ENCODE measurements around the gene ERG.

Gene ERG

GRCh38 chr21:38444691-38445090, 53.6 kb downstream of the ERG start:
- DNase-seq, result no peak
- H3K9me3 Mint-ChIP-seq, result no peaks in the 10 kb centered on the region
- H3K4me1 Mint-ChIP-seq (ENCODE audit: low read depth), result no peaks in the 10 kb centered on the region
- no peaks in the 10 kb centered on the region for H3K36me3 Mint-ChIP-seq (ENCODE audit: low read depth)
- no peak overlapping the region for H3K4me3 Mint-ChIP-seq
- peaks cover 3% of the 10 kb centered on the region for H3K27me3 Mint-ChIP-seq
- no peak overlapping the region for H3K27ac Mint-ChIP-seq

GRCh38 chr21:38443110-38443509, 55.2 kb downstream of the ERG start:
- Mint-ChIP-seq H3K27ac (no peak overlapping the region), H3K9me3 (no peaks in the 10 kb centered on the region), H3K4me1 (ENCODE audit: low read depth) (no peaks in the 10 kb centered on the region), H3K27me3 (peaks cover 3% of the 10 kb centered on the region), H3K4me3 (no peak overlapping the region), H3K36me3 (ENCODE audit: low read depth) (no peaks in the 10 kb centered on the region)
- no peak for DNase-seq

GRCh38 chr21:38441153-38441552, 57.1 kb downstream of the ERG start:
- Mint-ChIP-seq H3K4me1 (ENCODE audit: low read depth) (no peaks in the 10 kb centered on the region), H3K9me3 (no peaks in the 10 kb centered on the region), H3K4me3 (no peak overlapping the region), H3K27ac (no peak overlapping the region), H3K27me3 (peaks cover 3% of the 10 kb centered on the region), H3K36me3 (ENCODE audit: low read depth) (no peaks in the 10 kb centered on the region)
- DNase-seq, result no peak

GRCh38 chr21:38440746-38441145, 57.5 kb downstream of the ERG start:
- DNase-seq, result no peak
- Mint-ChIP-seq H3K27ac (no peak overlapping the region), H3K27me3 (peaks cover 3% of the 10 kb centered on the region), H3K4me3 (no peak overlapping the region), H3K36me3 (ENCODE audit: low read depth) (no peaks in the 10 kb centered on the region), H3K4me1 (ENCODE audit: low read depth) (no peaks in the 10 kb centered on the region), H3K9me3 (no peaks in the 10 kb centered on the region)

- Mint-ChIP-seq H3K36me3 (ENCODE audit: low read depth) (no peaks in the 10 kb centered on the region), H3K27me3 (peaks cover 3% of the 10 kb centered on the region), H3K27ac (no peak overlapping the region), H3K9me3 (no peaks in the 10 kb centered on the region), H3K4me1 (ENCODE audit: low read depth) (no peaks in the 10 kb centered on the region), H3K4me3 (no peak overlapping the region)
- DNase-seq, result no peak
These were observed 58.3 kb downstream of the ERG start for GRCh38 chr21:38439957-38440356.

- Mint-ChIP-seq H3K36me3 (ENCODE audit: low read depth) (no peaks in the 10 kb centered on the region), H3K9me3 (no peaks in the 10 kb centered on the region), H3K27me3 (peaks cover 3% of the 10 kb centered on the region), H3K4me1 (ENCODE audit: low read depth) (no peaks in the 10 kb centered on the region), H3K4me3 (no peak overlapping the region), H3K27ac (no peak overlapping the region)
- DNase-seq, result no peak
These were observed 58.9 kb downstream of the ERG start for GRCh38 chr21:38439426-38439825.

GRCh38 chr21:38438462-38438893, 59.8 kb downstream of the ERG start:
- no peak for DNase-seq
- no peaks in the 10 kb centered on the region for H3K4me1 Mint-ChIP-seq (ENCODE audit: low read depth)
- no peak overlapping the region for H3K4me3 Mint-ChIP-seq
- no peaks in the 10 kb centered on the region for H3K36me3 Mint-ChIP-seq (ENCODE audit: low read depth)
- peaks cover 3% of the 10 kb centered on the region for H3K27me3 Mint-ChIP-seq
- no peaks in the 10 kb centered on the region for H3K9me3 Mint-ChIP-seq
- H3K27ac Mint-ChIP-seq, result no peak overlapping the region

- no peaks in the 10 kb centered on the region for H3K9me3 Mint-ChIP-seq
- H3K36me3 Mint-ChIP-seq (ENCODE audit: low read depth), result no peaks in the 10 kb centered on the region
- no peak overlapping the region for H3K4me3 Mint-ChIP-seq
- H3K27me3 Mint-ChIP-seq, result no peaks in the 10 kb centered on the region
- H3K4me1 Mint-ChIP-seq (ENCODE audit: low read depth), result no peaks in the 10 kb centered on the region
- DNase-seq, result no peak
- H3K27ac Mint-ChIP-seq, result no peak overlapping the region
These were observed 61.9 kb downstream of the ERG start for GRCh38 chr21:38436341-38436740.

- Mint-ChIP-seq H3K27ac (no peak overlapping the region), H3K36me3 (ENCODE audit: low read depth) (no peaks in the 10 kb centered on the region), H3K27me3 (no peaks in the 10 kb centered on the region), H3K4me1 (ENCODE audit: low read depth) (no peaks in the 10 kb centered on the region), H3K9me3 (no peaks in the 10 kb centered on the region), H3K4me3 (no peak overlapping the region)
- DNase-seq, result no peak
These were observed 63.3 kb downstream of the ERG start for GRCh38 chr21:38434913-38435533.

- H3K27me3 Mint-ChIP-seq, result no peaks in the 10 kb centered on the region
- DNase-seq, result no peak
- no peaks in the 10 kb centered on the region for H3K4me1 Mint-ChIP-seq (ENCODE audit: low read depth)
- no peaks in the 10 kb centered on the region for H3K9me3 Mint-ChIP-seq
- H3K27ac Mint-ChIP-seq, result no peak overlapping the region
- no peaks in the 10 kb centered on the region for H3K36me3 Mint-ChIP-seq (ENCODE audit: low read depth)
- H3K4me3 Mint-ChIP-seq, result no peak overlapping the region
These were observed 64.8 kb downstream of the ERG start for GRCh38 chr21:38433471-38433870.

GRCh38 chr21:38430401-38430984, 67.8 kb downstream of the ERG start:
- no peak for DNase-seq
- Mint-ChIP-seq H3K4me1 (ENCODE audit: low read depth) (no peaks in the 10 kb centered on the region), H3K27ac (no peak overlapping the region), H3K36me3 (ENCODE audit: low read depth) (no peaks in the 10 kb centered on the region), H3K27me3 (no peaks in the 10 kb centered on the region), H3K4me3 (no peak overlapping the region), H3K9me3 (no peaks in the 10 kb centered on the region)

GRCh38 chr21:38429011-38429410, 69.3 kb downstream of the ERG start:
- Mint-ChIP-seq H3K4me3 (no peak overlapping the region), H3K4me1 (ENCODE audit: low read depth) (no peaks in the 10 kb centered on the region), H3K27ac (no peak overlapping the region), H3K27me3 (peaks cover 8% of the 10 kb centered on the region), H3K36me3 (ENCODE audit: low read depth) (no peaks in the 10 kb centered on the region), H3K9me3 (no peaks in the 10 kb centered on the region)
- DNase-seq, result no peak

- Mint-ChIP-seq H3K9me3 (no peaks in the 10 kb centered on the region), H3K27ac (no peak overlapping the region), H3K27me3 (peaks cover 11% of the 10 kb centered on the region), H3K4me3 (no peak overlapping the region), H3K36me3 (ENCODE audit: low read depth) (no peaks in the 10 kb centered on the region), H3K4me1 (ENCODE audit: low read depth) (no peaks in the 10 kb centered on the region)
- no peak for DNase-seq
These were observed 70.1 kb downstream of the ERG start for GRCh38 chr21:38428211-38428610.

GRCh38 chr21:38424305-38425019, 73.8 kb downstream of the ERG start:
- no peak overlapping the region for H3K27ac Mint-ChIP-seq
- H3K4me3 Mint-ChIP-seq, result no peak overlapping the region
- no peaks in the 10 kb centered on the region for H3K36me3 Mint-ChIP-seq (ENCODE audit: low read depth)
- no peaks in the 10 kb centered on the region for H3K4me1 Mint-ChIP-seq (ENCODE audit: low read depth)
- H3K9me3 Mint-ChIP-seq, result no peaks in the 10 kb centered on the region
- DNase-seq, result no peak
- peaks cover 12% of the 10 kb centered on the region for H3K27me3 Mint-ChIP-seq

- peaks cover 12% of the 10 kb centered on the region for H3K27me3 Mint-ChIP-seq
- no peak overlapping the region for H3K4me3 Mint-ChIP-seq
- H3K36me3 Mint-ChIP-seq (ENCODE audit: low read depth), result no peaks in the 10 kb centered on the region
- H3K27ac Mint-ChIP-seq, result no peak overlapping the region
- H3K4me1 Mint-ChIP-seq (ENCODE audit: low read depth), result no peaks in the 10 kb centered on the region
- H3K9me3 Mint-ChIP-seq, result no peaks in the 10 kb centered on the region
- DNase-seq, result no peak
These were observed 76.2 kb downstream of the ERG start for GRCh38 chr21:38422082-38422481.
